ENCODE results near the gene WTAP.
A peak's percentile ranks its signal among the peaks of the same experiment; 100 is the strongest.
"Not testable (repeated sequence)": the region's sequence is repeated elsewhere in the genome, so short reads cannot be mapped to it uniquely, and the experiment has no call there.

The WTAP gene

GRCh38 chr6:159778131-159778530 is 50.8 kb downstream of the WTAP start:
- DNase-seq (no peak), ATAC-seq (replicated peaks) (no peak)
- H3K4me3 Mint-ChIP-seq, result no peak overlapping the region
- H3K4me1 Mint-ChIP-seq, result peaks cover 8 to 18% of the 10 kb centered on the region in 2 donors
- no peak overlapping the region for H3K27ac Mint-ChIP-seq
- H3K36me3 Mint-ChIP-seq, result peaks cover 38 to 56% of the 10 kb centered on the region in 2 donors
- no peaks in the 10 kb centered on the region for H3K9me3 Mint-ChIP-seq
- no peaks in the 10 kb centered on the region for H3K27me3 Mint-ChIP-seq

- DNase-seq, result no peak
- H3K9me3 Mint-ChIP-seq, result no peaks in the 10 kb centered on the region
- ATAC-seq (replicated peaks), result no peak
- peaks cover 38 to 53% of the 10 kb centered on the region in 2 donors for H3K36me3 Mint-ChIP-seq
- no peak overlapping the region for H3K27ac Mint-ChIP-seq
- H3K27me3 Mint-ChIP-seq, result no peaks in the 10 kb centered on the region
- H3K4me3 Mint-ChIP-seq, result no peak overlapping the region
- peaks cover 10 to 18% of the 10 kb centered on the region in 2 donors for H3K4me1 Mint-ChIP-seq
Observed at GRCh38 chr6:159778542-159779103, 51.3 kb downstream of the WTAP start.

- DNase-seq (no peak), ATAC-seq (replicated peaks) (no peak)
- peak overlapping the region; percentile 94 for H3K27ac Mint-ChIP-seq
- no peaks in the 10 kb centered on the region for H3K9me3 Mint-ChIP-seq
- peak overlapping the region; percentile 91 to 96 for H3K4me3 Mint-ChIP-seq
- H3K4me1 Mint-ChIP-seq, result peaks cover 18 to 50% of the 10 kb centered on the region in 2 donors
- peaks cover 24 to 43% of the 10 kb centered on the region in 2 donors for H3K36me3 Mint-ChIP-seq
- no peaks in the 10 kb centered on the region for H3K27me3 Mint-ChIP-seq
Observed at GRCh38 chr6:159788276-159788675, 61.0 kb downstream of the WTAP start.

GRCh38 chr6:159788753-159789376 is 61.6 kb downstream of the WTAP start:
- Mint-ChIP-seq H3K36me3 (peaks cover 24 to 47% of the 10 kb centered on the region in 2 donors), H3K4me1 (peaks cover 17 to 55% of the 10 kb centered on the region in 2 donors), H3K27me3 (no peaks in the 10 kb centered on the region), H3K9me3 (no peaks in the 10 kb centered on the region), H3K27ac (peak overlapping the region; percentile 94), H3K4me3 (peak overlapping the region; percentile 91 to 96)
- DNase-seq (no peak), ATAC-seq (replicated peaks) (peak in 1 of 2 donors; percentile 0)

- Mint-ChIP-seq H3K36me3 (peaks cover 26 to 45% of the 10 kb centered on the region in 2 donors), H3K9me3 (no peaks in the 10 kb centered on the region), H3K27ac (peak within 1 kb of the TSS; percentile 95), H3K4me1 (peaks cover 18 to 57% of the 10 kb centered on the region in 2 donors), H3K27me3 (no peaks in the 10 kb centered on the region), H3K4me3 (peak within 1 kb of the TSS; percentile 91 to 96)
- peak; percentile 83 to 86 for ATAC-seq (replicated peaks)
- DNase-seq, result peak; percentile 98
Observed at GRCh38 chr6:159789377-159790148, 62.3 kb downstream of the WTAP start, which contains the start of gene TCP1. Gene TCP1 (minus strand): TSS chr6:159789602. CDS start chr6:159789468, 134 bp downstream.

- no peaks in the 10 kb centered on the region for H3K9me3 Mint-ChIP-seq
- peak within 1 kb of the TSS; percentile 91 to 96 for H3K4me3 Mint-ChIP-seq
- no peaks in the 10 kb centered on the region for H3K27me3 Mint-ChIP-seq
- peaks cover 29 to 45% of the 10 kb centered on the region in 2 donors for H3K36me3 Mint-ChIP-seq
- H3K4me1 Mint-ChIP-seq, result peaks cover 19 to 55% of the 10 kb centered on the region in 2 donors
- ATAC-seq (replicated peaks), result peak; percentile 84 to 86
- peak within 1 kb of the TSS; percentile 95 for H3K27ac Mint-ChIP-seq
- DNase-seq, result peak; percentile 78
Observed at GRCh38 chr6:159790149-159790955, 63.0 kb downstream of the WTAP start, which contains the start of gene MRPL18. Gene MRPL18 (plus strand): TSS chr6:159790467. CDS start chr6:159790588, 121 bp downstream.

GRCh38 chr6:159790956-159791598 is 63.8 kb downstream of the WTAP start:
- Mint-ChIP-seq H3K4me3 (peak overlapping the region; percentile 91 to 96), H3K27ac (peak overlapping the region; percentile 95), H3K27me3 (no peaks in the 10 kb centered on the region), H3K9me3 (no peaks in the 10 kb centered on the region), H3K4me1 (peaks cover 21 to 62% of the 10 kb centered on the region in 2 donors), H3K36me3 (peaks cover 28 to 50% of the 10 kb centered on the region in 2 donors)
- DNase-seq, result peak; percentile 13
- ATAC-seq (replicated peaks), result peak in 1 of 2 donors; percentile 14

GRCh38 chr6:159794976-159795375 is 67.7 kb downstream of the WTAP start:
- ATAC-seq (replicated peaks); H3K4me3 Mint-ChIP-seq; H3K9me3 Mint-ChIP-seq; DNase-seq; H3K27ac Mint-ChIP-seq; H3K27me3 Mint-ChIP-seq: not testable (repeated sequence)
- Mint-ChIP-seq H3K4me1 (peaks cover 20 to 58% of the 10 kb centered on the region in 2 donors), H3K36me3 (peaks cover 41 to 55% of the 10 kb centered on the region in 2 donors)

- H3K4me1 Mint-ChIP-seq, result peaks cover 13 to 40% of the 10 kb centered on the region in 2 donors
- H3K36me3 Mint-ChIP-seq, result peaks cover 28 to 43% of the 10 kb centered on the region in 2 donors
- ATAC-seq (replicated peaks) (no peak), DNase-seq (no peak)
- no peak overlapping the region for H3K4me3 Mint-ChIP-seq
- no peaks in the 10 kb centered on the region for H3K27me3 Mint-ChIP-seq
- H3K9me3 Mint-ChIP-seq, result no peaks in the 10 kb centered on the region
- H3K27ac Mint-ChIP-seq, result no peak overlapping the region
Observed at GRCh38 chr6:159797554-159797953, 70.2 kb downstream of the WTAP start.

GRCh38 chr6:159800141-159800865 is 73.0 kb downstream of the WTAP start, which contains the start of gene PNLDC1:
Gene PNLDC1 (plus strand): TSS chr6:159800276. CDS start chr6:159800308, 32 bp downstream.
- DNase-seq (no peak), ATAC-seq (replicated peaks) (no peak)
- H3K4me3 Mint-ChIP-seq, result no peak within 1 kb of the TSS
- H3K27me3 Mint-ChIP-seq, result no peaks in the 10 kb centered on the region
- H3K36me3 Mint-ChIP-seq, result peaks cover 21 to 32% of the 10 kb centered on the region in 2 donors
- H3K4me1 Mint-ChIP-seq, result peaks cover 6 to 22% of the 10 kb centered on the region in 2 donors
- H3K27ac Mint-ChIP-seq, result no peak within 1 kb of the TSS
- no peaks in the 10 kb centered on the region for H3K9me3 Mint-ChIP-seq

GRCh38 chr6:159801935-159802334 is 74.6 kb downstream of the WTAP start:
- ATAC-seq (replicated peaks) (no peak), DNase-seq (no peak)
- H3K36me3 Mint-ChIP-seq, result peaks cover 19 to 36% of the 10 kb centered on the region in 2 donors
- H3K27me3 Mint-ChIP-seq, result no peaks in the 10 kb centered on the region
- H3K9me3 Mint-ChIP-seq, result no peaks in the 10 kb centered on the region
- H3K27ac Mint-ChIP-seq, result no peak overlapping the region
- no peak overlapping the region for H3K4me3 Mint-ChIP-seq
- peaks cover 4 to 11% of the 10 kb centered on the region in 2 donors for H3K4me1 Mint-ChIP-seq

GRCh38 chr6:159804504-159804903 is 77.2 kb downstream of the WTAP start:
- Mint-ChIP-seq H3K27ac (no peak overlapping the region), H3K9me3 (no peaks in the 10 kb centered on the region), H3K4me1 (peaks cover 0 to 1% of the 10 kb centered on the region in 2 donors)

More at GRCh38 chr6:159804504-159804903, 77.2 kb downstream of the WTAP start:
- Mint-ChIP-seq H3K27me3 (no peaks in the 10 kb centered on the region), H3K4me3 (no peak overlapping the region), H3K36me3 (peaks cover 14 to 25% of the 10 kb centered on the region in 2 donors)
- ATAC-seq (replicated peaks) (no peak), DNase-seq (no peak)
